Activated T-helper 1 cell treated with anti-CD3 and anti-CD28 coated beads, Interleukin-12 subunit alpha, Interleukin-12 subunit beta, Interleukin-2, Interleukin-4 antibody, amounts not matched to agents 30 ng/mL and 10 ng/mL and 1 ng/mL, durations not matched to agents 14 hours and 24 hours and 36 hours (primary cell): ENCODE measurements around the gene FAM193A. TPM values are rescaled to one million over a fixed set of nuclear protein-coding genes. Genes with fewer than 3 reads are reported as not detected.
"Not testable (repeated sequence)": the region's sequence is repeated elsewhere in the genome, so short reads cannot be mapped to it uniquely, and the experiment has no call there.

Experiments used
- DNase-seq: peaks from one replicate; pipeline ENCODE4 v3.0.0; 2021; ENCODE audit warnings: low spot score
- H3K27ac Mint-ChIP-seq: one replicate; pipeline ENCODE4 v1.8.0; 2021; ENCODE audit warnings: mild to moderate bottlenecking, mixed read lengths
- H3K27me3 Mint-ChIP-seq: one replicate; pipeline ENCODE4 v1.8.0; 2022; ENCODE audit warnings: mild to moderate bottlenecking, moderate library complexity, mixed read lengths; ENCODE audit not compliant: insufficient read depth
- H3K36me3 Mint-ChIP-seq: one replicate; pipeline ENCODE4 v1.8.0; 2021; ENCODE audit warnings: low read depth, mixed read lengths
- H3K4me1 Mint-ChIP-seq: one replicate; pipeline ENCODE4 v1.8.0; 2021; ENCODE audit warnings: low read depth, mixed read lengths
- H3K4me3 Mint-ChIP-seq: one replicate; pipeline ENCODE4 v1.8.0; 2021; ENCODE audit warnings: mild to moderate bottlenecking, moderate library complexity, mixed read lengths
- H3K9me3 Mint-ChIP-seq: one replicate; pipeline ENCODE4 v1.8.0; 2021; ENCODE audit warnings: mixed read lengths
- intact Hi-C: fragments of 100-400 bp; cut with micrococcal nuclease; formaldehyde crosslinking; loops from one replicate; pipeline ENCODE4 v1.15.1; 2024
- total RNA-seq: library from RNA; stranded (reverse); gene quantifications from 2 replicates; pipeline ENCODE4 v1.2.3, GENCODE V29; 2022

The FAM193A gene
- total RNA-seq, 1 donor from 2014 or later = 32.2 TPM

GRCh38 chr4:2728806-2729532 lies 192.5 kb downstream of the FAM193A start:
- Mint-ChIP-seq H3K4me1 (peaks cover 14% of the 10 kb centered on the region), H3K36me3 (peaks cover 19% of the 10 kb centered on the region), H3K9me3 (no peaks in the 10 kb centered on the region), H3K27ac (no peak overlapping the region), H3K4me3 (no peak overlapping the region), H3K27me3 (no peaks in the 10 kb centered on the region)
- DNase-seq = no peak
- intact Hi-C loops = no loop called here

GRCh38 chr4:2729533-2729875 lies 193.1 kb downstream of the FAM193A start:
- H3K27me3 Mint-ChIP-seq = no peaks in the 10 kb centered on the region
- no peaks in the 10 kb centered on the region for H3K9me3 Mint-ChIP-seq
- H3K4me3 Mint-ChIP-seq = no peak overlapping the region
- peaks cover 19% of the 10 kb centered on the region for H3K36me3 Mint-ChIP-seq
- H3K27ac Mint-ChIP-seq = no peak overlapping the region
- H3K4me1 Mint-ChIP-seq = peaks cover 14% of the 10 kb centered on the region
- intact Hi-C loops = no loop called here
- DNase-seq = no peak

GRCh38 chr4:2731907-2732317 lies 195.5 kb downstream of the FAM193A start:
- peaks cover 31% of the 10 kb centered on the region for H3K36me3 Mint-ChIP-seq

GRCh38 chr4:2732526-2732925 lies 196.1 kb downstream of the FAM193A start:
- intact Hi-C loops = no loop called here
- Mint-ChIP-seq H3K4me1 (peaks cover 17% of the 10 kb centered on the region), H3K4me3 (no peak overlapping the region), H3K27ac (no peak overlapping the region), H3K36me3 (peaks cover 31% of the 10 kb centered on the region), H3K27me3 (no peaks in the 10 kb centered on the region), H3K9me3 (peaks cover 15% of the 10 kb centered on the region)
- DNase-seq = no peak

More at GRCh38 chr4:2731907-2732317, 195.5 kb downstream of the FAM193A start:
- Mint-ChIP-seq H3K27ac (no peak overlapping the region), H3K27me3 (no peaks in the 10 kb centered on the region), H3K4me3 (no peak overlapping the region), H3K4me1 (peaks cover 17% of the 10 kb centered on the region), H3K9me3 (peaks cover 15% of the 10 kb centered on the region)
- no peak for DNase-seq
- intact Hi-C loops = no loop called here

- Mint-ChIP-seq H3K4me1 (peaks cover 17% of the 10 kb centered on the region), H3K36me3 (peaks cover 34% of the 10 kb centered on the region), H3K27me3 (no peaks in the 10 kb centered on the region), H3K4me3 (no peak overlapping the region), H3K27ac (no peak overlapping the region), H3K9me3 (peaks cover 16% of the 10 kb centered on the region)
- intact Hi-C loops = no loop called here
- no peak for DNase-seq
Observed at GRCh38 chr4:2733001-2733843, 196.8 kb downstream of the FAM193A start.

- no peak for DNase-seq
- Mint-ChIP-seq H3K4me3 (no peak overlapping the region), H3K36me3 (peaks cover 38% of the 10 kb centered on the region), H3K27ac (no peak overlapping the region), H3K27me3 (no peaks in the 10 kb centered on the region), H3K4me1 (peaks cover 17% of the 10 kb centered on the region), H3K9me3 (peaks cover 19% of the 10 kb centered on the region)
- intact Hi-C loops = no loop called here
Observed at GRCh38 chr4:2733844-2734574, 197.6 kb downstream of the FAM193A start.

- H3K4me1 Mint-ChIP-seq = peaks cover 17% of the 10 kb centered on the region
- peaks cover 37% of the 10 kb centered on the region for H3K36me3 Mint-ChIP-seq
- intact Hi-C loops = no loop called here
- no peak overlapping the region for H3K27ac Mint-ChIP-seq
- no peak for DNase-seq
- no peak overlapping the region for H3K4me3 Mint-ChIP-seq
- H3K9me3 Mint-ChIP-seq = peaks cover 19% of the 10 kb centered on the region
- no peaks in the 10 kb centered on the region for H3K27me3 Mint-ChIP-seq
Observed at GRCh38 chr4:2734612-2735011, 198.2 kb downstream of the FAM193A start.

GRCh38 chr4:2735869-2736268 lies 199.4 kb downstream of the FAM193A start:
- H3K27ac Mint-ChIP-seq = no peak overlapping the region
- intact Hi-C loops = no loop called here
- H3K4me1 Mint-ChIP-seq = peaks cover 17% of the 10 kb centered on the region
- peaks cover 47% of the 10 kb centered on the region for H3K36me3 Mint-ChIP-seq
- H3K27me3 Mint-ChIP-seq = no peaks in the 10 kb centered on the region
- peaks cover 19% of the 10 kb centered on the region for H3K9me3 Mint-ChIP-seq
- no peak for DNase-seq
- no peak overlapping the region for H3K4me3 Mint-ChIP-seq

GRCh38 chr4:2738296-2738695 lies 201.8 kb downstream of the FAM193A start:
- intact Hi-C loops, DNase-seq, H3K27me3 Mint-ChIP-seq, H3K4me3 Mint-ChIP-seq: not testable (repeated sequence)
- Mint-ChIP-seq H3K4me1 (peaks cover 18% of the 10 kb centered on the region), H3K27ac (peak overlapping the region; percentile 6), H3K9me3 (peaks cover 19% of the 10 kb centered on the region), H3K36me3 (peaks cover 44% of the 10 kb centered on the region)

- Mint-ChIP-seq H3K27ac (no peak overlapping the region), H3K36me3 (peaks cover 63% of the 10 kb centered on the region), H3K4me3 (no peak overlapping the region), H3K4me1 (peaks cover 37% of the 10 kb centered on the region), H3K27me3 (no peaks in the 10 kb centered on the region), H3K9me3 (peaks cover 6% of the 10 kb centered on the region)
- DNase-seq = no peak
- intact Hi-C loops = no loop called here
Observed at GRCh38 chr4:2741626-2742025, 205.2 kb downstream of the FAM193A start.

GRCh38 chr4:2742081-2742822 lies 205.8 kb downstream of the FAM193A start:
- H3K27me3 Mint-ChIP-seq = no peaks in the 10 kb centered on the region
- peaks cover 43% of the 10 kb centered on the region for H3K4me1 Mint-ChIP-seq
- H3K36me3 Mint-ChIP-seq = peaks cover 67% of the 10 kb centered on the region
- H3K9me3 Mint-ChIP-seq = peaks cover 4% of the 10 kb centered on the region
- DNase-seq = no peak
- H3K4me3 Mint-ChIP-seq = no peak overlapping the region
- no peak overlapping the region for H3K27ac Mint-ChIP-seq
- intact Hi-C loops = no loop called here

- Mint-ChIP-seq H3K36me3 (peaks cover 74% of the 10 kb centered on the region), H3K27me3 (no peaks in the 10 kb centered on the region), H3K27ac (no peak overlapping the region), H3K4me1 (peaks cover 51% of the 10 kb centered on the region), H3K4me3 (no peak overlapping the region), H3K9me3 (peaks cover 4% of the 10 kb centered on the region)
- no peak for DNase-seq
- intact Hi-C loops = no loop called here
Observed at GRCh38 chr4:2742823-2743517, 206.5 kb downstream of the FAM193A start.
